ENCODE results near the gene LRRC1.

GRCh38 chr6:53799340-53799739 is 4.5 kb downstream of the LRRC1 start:
- TF ChIP-seq POLR2AphosphoS5 (IDR thresholded peaks at IDR 0.05) (no peak), EP300 (IDR thresholded peaks at IDR 0.05; ENCODE audit: low read depth) (no peak), CTCF (IDR thresholded peaks at IDR 0.05) (no peak)
